CD4-positive, alpha-beta T cell (primary cell): ENCODE results near the gene TRAK1. TPM values are rescaled to one million over a fixed set of nuclear protein-coding genes. Genes with fewer than 3 reads are reported as not detected.

Experiments
- ATAC-seq: fragments of 200-7000 bp; cut with Tn5 transposase; one replicate; pipeline ENCODE4 v1.10.0; 2022; ENCODE audit warnings: mild to moderate bottlenecking; ENCODE audit not compliant: poor library complexity
- CTCF ChIA-PET: fragments of 350-600 bp; sonication (Branson Sonifier 250); formaldehyde crosslinking; loops from one replicate; lab custom pipeline; 2021; ENCODE audit warnings: antibody characterized with exemption, inconsistent platforms; lab: Charles Lee
- POLR2A ChIA-PET: fragments of 350-600 bp; sonication (Branson Sonifier 250); formaldehyde crosslinking; loops from one replicate; lab custom pipeline; 2021; ENCODE audit warnings: antibody characterized with exemption, inconsistent platforms; lab: Charles Lee
- DNase-seq, 14 experiments: peaks; one replicate each; pipeline ENCODE4 v3.0.0-alpha.2; 2013 to 2020; ENCODE audit warnings: mixed read lengths in 2 of 14
- H3K27ac ChIP-seq, 2 donors: one replicate each; pipeline versions ENCODE4 v1.5.1 to v1.7.0; 2013; ENCODE audit warnings: low read length in 2 of 2, low read depth in 1 of 2, mild to moderate bottlenecking in 1 of 2
- H3K27me3 ChIP-seq, 2 experiments: 1 replicate in 1 of 2; 2 replicates in 1 of 2; pipeline versions ENCODE4 v1.6.1 to v1.7.0; 2013; ENCODE audit warnings: low read length in 2 of 2, control low read depth in 1 of 2, mild to moderate bottlenecking in 1 of 2, moderate library complexity in 1 of 2; ENCODE audit not compliant: insufficient read depth in 2 of 2, control insufficient read depth in 1 of 2
- H3K36me3 ChIP-seq: one replicate; pipeline ENCODE4 v1.6.1; 2013; ENCODE audit warnings: low read length, control low read depth; ENCODE audit not compliant: insufficient read depth
- H3K4me1 ChIP-seq: one replicate; pipeline ENCODE4 v1.6.1; 2013; ENCODE audit warnings: low read length, control low read depth; ENCODE audit not compliant: insufficient read depth
- H3K4me3 ChIP-seq: one replicate; pipeline ENCODE4 v1.5.1; 2013; ENCODE audit warnings: mild to moderate bottlenecking, low read length, moderate library complexity
- H3K9me3 ChIP-seq, 2 experiments: 1 replicate in 1 of 2; 2 replicates in 1 of 2; pipeline versions ENCODE4 v1.6.1 to v1.7.0; 2013; ENCODE audit warnings: low read length in 2 of 2, mild to moderate bottlenecking in 2 of 2, control low read depth in 1 of 2, moderate library complexity in 1 of 2; ENCODE audit not compliant: control insufficient read depth in 1 of 2, insufficient read depth in 1 of 2
- H3K27ac Mint-ChIP-seq: one replicate; pipeline ENCODE4 v1.8.0; 2020; ENCODE audit warnings: mixed read lengths
- H3K27me3 Mint-ChIP-seq: one replicate; pipeline ENCODE4 v1.8.0; 2021; ENCODE audit warnings: mixed read lengths
- H3K36me3 Mint-ChIP-seq: one replicate; pipeline ENCODE4 v1.8.0; 2021; ENCODE audit warnings: low read depth, mixed read lengths
- H3K4me1 Mint-ChIP-seq: one replicate; pipeline ENCODE4 v1.8.0; 2021; ENCODE audit warnings: low read depth, mixed read lengths
- H3K4me3 Mint-ChIP-seq: one replicate; pipeline ENCODE4 v1.8.0; 2020; ENCODE audit warnings: mild to moderate bottlenecking, mixed read lengths
- H3K9me3 Mint-ChIP-seq: one replicate; pipeline ENCODE4 v1.8.0; 2020; ENCODE audit warnings: mixed read lengths
- intact Hi-C, 2 experiments: fragments of 100-400 bp; cut with DNase I in 1 of 2; cut with micrococcal nuclease in 1 of 2; formaldehyde crosslinking; loops; one replicate each; pipeline versions ENCODE4 v1.15.1 to v1.9.0; 2023 to 2025; cut with DNase I, micrococcal nuclease
- total RNA-seq, 174 experiments: library from RNA in 2 of 174; stranded (reverse) in 2 of 174; gene quantifications; one replicate each; pipeline ENCODE4 v1.2.3 and lab custom pipeline; 2021 to 2026
- TF ChIP-seq, protein P1 (sequence below): fragments of 200-600 bp; IDR thresholded peaks from one replicate; pipeline ENCODE4 v1.8.0; 2022; ENCODE audit warnings: antibody characterized with exemption, mild to moderate bottlenecking

TRAK1 gene
- total RNA-seq, 2 experiments from 2014 or later, result 16.0 to 16.7 TPM

DNA sequence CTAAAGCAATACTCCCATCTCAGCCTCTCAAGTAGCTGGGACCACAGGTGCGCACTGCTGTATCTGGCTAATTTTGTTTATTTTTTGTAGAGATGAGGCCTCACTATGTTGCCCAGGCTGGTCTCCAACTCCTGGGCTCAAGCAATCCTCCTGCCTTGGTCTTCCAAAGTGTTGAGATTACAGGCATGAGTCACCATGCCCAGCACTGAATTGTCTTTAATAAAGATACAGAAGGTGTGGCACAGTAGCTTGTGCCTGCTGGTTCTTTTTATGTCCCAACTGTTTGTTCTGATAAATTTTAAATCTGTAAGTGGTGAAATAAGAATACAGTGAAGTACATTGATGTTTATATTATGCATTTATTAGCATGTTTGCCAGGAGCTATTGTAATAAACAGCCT is 20.6 kb upstream of the TRAK1 start:
- no peaks in the 10 kb centered on the region for H3K36me3 ChIP-seq
- Mint-ChIP-seq H3K27ac (no peak overlapping the region), H3K27me3 (no peaks in the 10 kb centered on the region), H3K9me3 (no peaks in the 10 kb centered on the region), H3K4me3 (no peak overlapping the region), H3K4me1 (peaks cover 43% of the 10 kb centered on the region), H3K36me3 (no peaks in the 10 kb centered on the region)
- no peak overlapping the region for H3K27ac ChIP-seq
- H3K4me3 ChIP-seq, result no peak overlapping the region
- ATAC-seq (no peak), DNase-seq (no peak)
- ChIA-PET CTCF (interaction anchor here (0.6 to 1.3 kb wide), 3 partner anchors 10 to 168 kb away, joined by 3 read pairs; no protein-coding TSS in a partner anchor), POLR2A (no interaction called here)
- H3K27me3 ChIP-seq, result no peaks in the 10 kb centered on the region
- intact Hi-C loops, result no loop called here
- H3K4me1 ChIP-seq, result peaks cover 21% of the 10 kb centered on the region
- TF ChIP-seq, protein P1, sequence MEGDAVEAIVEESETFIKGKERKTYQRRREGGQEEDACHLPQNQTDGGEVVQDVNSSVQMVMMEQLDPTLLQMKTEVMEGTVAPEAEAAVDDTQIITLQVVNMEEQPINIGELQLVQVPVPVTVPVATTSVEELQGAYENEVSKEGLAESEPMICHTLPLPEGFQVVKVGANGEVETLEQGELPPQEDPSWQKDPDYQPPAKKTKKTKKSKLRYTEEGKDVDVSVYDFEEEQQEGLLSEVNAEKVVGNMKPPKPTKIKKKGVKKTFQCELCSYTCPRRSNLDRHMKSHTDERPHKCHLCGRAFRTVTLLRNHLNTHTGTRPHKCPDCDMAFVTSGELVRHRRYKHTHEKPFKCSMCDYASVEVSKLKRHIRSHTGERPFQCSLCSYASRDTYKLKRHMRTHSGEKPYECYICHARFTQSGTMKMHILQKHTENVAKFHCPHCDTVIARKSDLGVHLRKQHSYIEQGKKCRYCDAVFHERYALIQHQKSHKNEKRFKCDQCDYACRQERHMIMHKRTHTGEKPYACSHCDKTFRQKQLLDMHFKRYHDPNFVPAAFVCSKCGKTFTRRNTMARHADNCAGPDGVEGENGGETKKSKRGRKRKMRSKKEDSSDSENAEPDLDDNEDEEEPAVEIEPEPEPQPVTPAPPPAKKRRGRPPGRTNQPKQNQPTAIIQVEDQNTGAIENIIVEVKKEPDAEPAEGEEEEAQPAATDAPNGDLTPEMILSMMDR, result no peak
- no peaks in the 10 kb centered on the region for H3K9me3 ChIP-seq

DNA sequence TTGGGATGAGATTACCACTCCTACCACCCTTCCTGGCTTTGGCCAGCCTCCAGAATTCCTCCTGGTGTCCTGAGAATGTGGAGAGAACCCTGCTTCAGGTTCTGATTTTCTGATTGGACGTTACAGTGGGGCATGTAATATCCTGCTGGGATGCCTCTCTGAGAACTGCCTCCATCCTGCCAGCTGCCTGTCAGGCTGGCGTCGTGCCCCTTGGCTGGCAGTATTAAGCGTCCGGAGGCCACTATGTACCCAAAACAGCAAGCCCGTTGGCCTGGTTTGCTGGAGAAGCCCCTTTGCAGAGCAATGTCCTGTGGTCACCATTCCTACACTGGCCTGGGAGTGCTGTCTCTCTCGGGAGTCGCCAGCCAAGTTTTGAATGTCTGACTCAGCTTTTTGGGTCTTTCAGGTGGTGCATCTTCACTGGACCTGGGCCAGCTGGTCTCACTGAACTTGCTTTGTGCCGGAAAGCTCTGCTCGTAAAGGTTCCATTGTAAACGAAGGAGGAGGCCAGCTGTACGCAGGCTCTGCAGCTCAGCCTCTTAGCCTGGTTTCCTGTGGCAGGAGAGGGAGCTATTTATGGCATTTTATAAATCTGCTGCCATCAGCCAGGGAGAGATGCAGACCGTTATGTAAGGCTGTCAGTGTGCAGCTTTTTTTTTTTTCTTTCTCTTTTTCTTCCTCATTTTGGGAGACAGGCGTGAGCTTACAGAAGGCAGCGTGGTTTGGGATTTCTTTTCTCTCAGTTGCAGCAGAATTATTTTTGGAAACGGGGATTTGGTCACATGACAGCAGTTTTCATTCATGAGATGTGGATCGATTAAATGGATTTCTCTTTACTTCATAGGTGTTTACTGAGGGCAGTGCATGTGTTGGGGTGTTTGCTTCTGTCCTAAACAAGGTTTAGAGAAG is 19.0 kb upstream of the TRAK1 start:
- Histone ChIP-seq H3K36me3 (no peaks in the 10 kb centered on the region), H3K4me1 (peaks cover 14% of the 10 kb centered on the region), H3K4me3 (no peak overlapping the region), H3K27me3 (no peaks in the 10 kb centered on the region), H3K27ac (no peak overlapping the region), H3K9me3 (peaks cover 0 to 9% of the 10 kb centered on the region in 2 experiments)
- Mint-ChIP-seq H3K36me3 (no peaks in the 10 kb centered on the region), H3K27me3 (no peaks in the 10 kb centered on the region), H3K27ac (no peak overlapping the region), H3K4me3 (no peak overlapping the region), H3K9me3 (peaks cover 3% of the 10 kb centered on the region), H3K4me1 (peaks cover 35% of the 10 kb centered on the region)
- POLR2A ChIA-PET, result interaction anchor here (0.7 kb wide), 1 partner anchor 10 kb away, joined by 3 read pairs; no protein-coding TSS in a partner anchor
- CTCF ChIA-PET, result interaction anchor here (1.3 kb wide), 1 partner anchor 8 kb away, joined by 3 read pairs; no protein-coding TSS in a partner anchor
- DNase-seq (no peak), ATAC-seq (no peak)
- TF ChIP-seq, protein P1, result no peak
- intact Hi-C loops, result no loop called here

DNA sequence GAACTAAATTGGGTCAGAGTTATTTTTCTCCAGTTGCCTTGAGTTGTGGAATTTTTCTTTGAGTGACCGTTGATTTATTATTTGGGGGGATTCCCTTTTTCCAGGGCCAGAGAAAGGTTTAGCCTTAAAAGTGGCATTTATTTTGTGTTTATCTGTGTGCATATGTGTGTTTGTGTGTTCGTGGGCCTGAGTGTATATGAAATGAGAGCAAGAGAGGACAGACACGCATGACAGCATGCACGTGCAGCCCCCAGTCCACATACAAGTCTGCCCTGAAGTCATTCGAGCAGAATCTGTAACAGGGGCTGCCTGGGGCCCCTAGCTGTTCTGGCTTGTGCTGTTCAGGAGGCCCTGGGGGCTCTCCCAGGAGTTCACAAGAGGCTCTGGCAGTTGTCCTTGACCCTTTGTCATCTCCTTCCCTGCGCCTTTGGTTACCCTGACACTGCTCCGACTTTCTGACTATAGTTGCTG is 18.3 kb upstream of the TRAK1 start:
- Histone ChIP-seq H3K9me3 (peaks cover 0 to 9% of the 10 kb centered on the region in 2 experiments), H3K27ac (no peak overlapping the region), H3K36me3 (no peaks in the 10 kb centered on the region), H3K4me1 (peaks cover 16% of the 10 kb centered on the region), H3K27me3 (no peaks in the 10 kb centered on the region), H3K4me3 (no peak overlapping the region)
- Mint-ChIP-seq H3K27ac (no peak overlapping the region), H3K4me1 (peaks cover 35% of the 10 kb centered on the region), H3K36me3 (no peaks in the 10 kb centered on the region), H3K4me3 (no peak overlapping the region), H3K27me3 (no peaks in the 10 kb centered on the region), H3K9me3 (peaks cover 3% of the 10 kb centered on the region)
- intact Hi-C loops, result no loop called here
- POLR2A ChIA-PET, result no interaction called here
- CTCF ChIA-PET, result no interaction called here
- no peak for ATAC-seq
- TF ChIP-seq, protein P1, result no peak
- DNase-seq, result no peak
